Measurements from ENCODE around the gene DIPK2B. TPM values are rescaled to one million over a fixed set of nuclear protein-coding genes. Genes with fewer than 3 reads are reported as not detected.

Gene DIPK2B
- polyA plus RNA-seq, 2 of the 4 experiments (the other 2 are of a cell fraction): not detected

DNA sequence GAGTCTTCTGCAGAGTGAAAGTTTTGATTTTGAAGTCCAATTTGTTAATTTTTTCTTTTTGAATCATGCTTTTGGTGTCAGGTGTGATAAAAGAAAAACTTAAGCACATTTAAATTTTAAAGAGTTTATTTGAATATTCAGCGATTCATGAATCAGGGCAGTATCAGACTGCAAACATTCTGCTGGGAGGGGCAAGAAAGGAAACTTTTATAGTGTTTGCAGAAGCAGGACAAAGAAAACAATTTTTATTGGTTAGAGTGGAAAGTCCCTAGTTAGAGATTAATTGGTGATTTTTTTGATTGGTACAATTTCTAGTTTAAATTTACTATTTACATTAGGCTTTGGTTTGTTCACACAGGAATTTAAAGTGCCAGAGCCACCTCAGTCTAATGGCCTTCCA is 1.5 kb upstream of the DIPK2B start:
- POLR2A ChIA-PET: no interaction called here

DNA sequence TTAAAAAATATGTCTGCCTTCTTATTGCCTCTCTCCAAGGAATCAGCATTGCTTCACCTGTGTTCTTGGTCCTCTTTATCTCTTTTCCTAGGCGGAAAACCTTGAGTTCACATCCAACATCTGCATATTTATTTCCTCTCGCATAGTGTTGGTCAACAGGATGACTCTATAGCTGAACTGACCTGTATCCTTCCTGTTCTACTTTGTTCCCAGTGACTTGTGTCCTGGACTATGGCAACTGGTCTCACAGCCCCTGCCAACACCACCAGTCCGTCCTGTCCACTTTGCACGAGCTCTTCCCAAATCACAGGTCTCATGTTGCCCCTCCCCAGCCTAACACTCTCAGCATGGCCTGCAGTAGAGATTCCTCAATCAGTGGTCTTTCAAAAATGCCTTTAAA is 2.0 kb downstream of the DIPK2B start:
- FAIRE-seq: peak; percentile 77
- no peak overlapping the region for H3K27ac ChIP-seq
- CTCF ChIA-PET: interaction anchor here (0.6 to 5.1 kb wide), 2 partner anchors 12 to 26 kb away, joined by 3 to 24 read pairs; no protein-coding TSS in a partner anchor

More for the DNA sequence above, 1.5 kb upstream of the DIPK2B start:
- no peaks in the 10 kb centered on the region for H3K4me1 ChIP-seq
- no peak for DNase-seq (ENCODE audit: low read depth in 1 of 2, low spot score in 1 of 2)
- H3K4me3 ChIP-seq: no peak overlapping the region
- ATAC-seq: no peak
- no peak overlapping the region for H3K27ac ChIP-seq
- TF ChIP-seq KDM1A (IDR thresholded peaks at IDR 0.05; ENCODE audit: low read depth) (no peak), NR3C1 (IDR thresholded peaks at IDR 0.05) (no peak), MAZ (IDR thresholded peaks at IDR 0.05; ENCODE audit: borderline replicate concordance, low read depth, low read length) (no peak)
- no peaks in the 10 kb centered on the region; the same call in 2 of the 3 replicates for H3K9me3 ChIP-seq
- 33% methylated on average over 1 of the region's 1 CpG for WGBS (ENCODE audit: missing lambda C conversion rate)
- peak; percentile 68 for FAIRE-seq
- CTCF ChIA-PET: interaction anchor here (5.1 kb wide), 1 partner anchor 15 kb away, joined by 24 read pairs; no protein-coding TSS in a partner anchor
- no peak overlapping the region; the same call in 2 of the 3 replicates for H3K4me2 ChIP-seq

DNA sequence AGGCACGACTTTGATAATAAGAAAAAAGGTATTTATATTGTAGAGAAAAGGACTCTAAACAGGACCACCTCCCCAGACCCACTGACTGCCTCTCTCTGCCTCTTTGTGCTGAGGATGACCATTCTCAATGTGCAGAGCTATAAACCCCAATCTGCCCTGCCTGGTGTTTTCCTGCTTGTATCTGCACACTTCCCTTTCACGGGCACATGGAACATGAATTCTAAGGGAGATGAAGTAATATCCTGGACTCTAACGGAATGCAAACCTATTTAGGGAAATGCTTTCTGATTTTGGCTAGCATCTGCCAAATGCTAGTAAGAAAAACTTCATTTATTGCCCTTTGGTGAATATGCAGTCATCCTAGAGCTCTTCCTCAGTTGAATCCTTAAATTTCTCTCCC is 2.4 kb downstream of the DIPK2B start:
- Histone ChIP-seq H3K4me3 (no peak overlapping the region), H3K4me1 (no peaks in the 10 kb centered on the region), H3K27ac (no peak overlapping the region), H3K9me3 (no peaks in the 10 kb centered on the region), H3K4me2 (no peak overlapping the region)
- 63% methylated on average over 3 of the region's 3 CpGs for WGBS (ENCODE audit: missing lambda C conversion rate)
- FAIRE-seq (no peak), DNase-seq (ENCODE audit: low read depth in 1 of 2, low spot score in 1 of 2) (no peak), ATAC-seq (no peak)
- ChIA-PET CTCF (interaction anchor here (0.6 to 5.1 kb wide), 2 partner anchors 11 to 26 kb away, joined by 3 to 24 read pairs; no protein-coding TSS in a partner anchor), POLR2A (no interaction called here)
- TF ChIP-seq MAFK (IDR thresholded peaks at IDR 0.05; ENCODE audit: partially characterized antibody) (no peak), SMC3 (IDR thresholded peaks at IDR 0.05) (no peak), EP300 (IDR thresholded peaks at IDR 0.05) (no peak), JUNB (IDR thresholded peaks at IDR 0.05) (no peak), NFE2L2 (conservative IDR thresholded peaks at IDR 0.05; ENCODE audit: low read length) (no peak), KDM1A (IDR thresholded peaks at IDR 0.05; ENCODE audit: low read depth) (no peak), EHF (CRISPR knock-in tag; IDR thresholded peaks at IDR 0.05) (no peak), NR3C1 (IDR thresholded peaks at IDR 0.05) (no peak), RCOR1 (IDR thresholded peaks at IDR 0.05; ENCODE audit: low read depth, low read length) (no peak)

More for the DNA sequence above, 2.0 kb downstream of the DIPK2B start:
- H3K9me3 ChIP-seq: no peaks in the 10 kb centered on the region
- 90% methylated on average over 4 of the region's 4 CpGs for WGBS (ENCODE audit: missing lambda C conversion rate)
- no peak overlapping the region for H3K4me3 ChIP-seq
- H3K4me1 ChIP-seq: no peaks in the 10 kb centered on the region
- H3K4me2 ChIP-seq: no peak overlapping the region
- POLR2A ChIA-PET: no interaction called here
- no peak for DNase-seq (ENCODE audit: low read depth in 1 of 2, low spot score in 1 of 2)
- TF ChIP-seq, protein P1, sequence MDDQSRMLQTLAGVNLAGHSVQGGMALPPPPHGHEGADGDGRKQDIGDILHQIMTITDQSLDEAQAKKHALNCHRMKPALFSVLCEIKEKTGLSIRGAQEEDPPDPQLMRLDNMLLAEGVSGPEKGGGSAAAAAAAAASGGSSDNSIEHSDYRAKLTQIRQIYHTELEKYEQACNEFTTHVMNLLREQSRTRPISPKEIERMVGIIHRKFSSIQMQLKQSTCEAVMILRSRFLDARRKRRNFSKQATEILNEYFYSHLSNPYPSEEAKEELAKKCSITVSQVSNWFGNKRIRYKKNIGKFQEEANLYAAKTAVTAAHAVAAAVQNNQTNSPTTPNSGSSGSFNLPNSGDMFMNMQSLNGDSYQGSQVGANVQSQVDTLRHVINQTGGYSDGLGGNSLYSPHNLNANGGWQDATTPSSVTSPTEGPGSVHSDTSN (IDR thresholded peaks at IDR 0.05): no peak
- TF ChIP-seq, protein P2, sequence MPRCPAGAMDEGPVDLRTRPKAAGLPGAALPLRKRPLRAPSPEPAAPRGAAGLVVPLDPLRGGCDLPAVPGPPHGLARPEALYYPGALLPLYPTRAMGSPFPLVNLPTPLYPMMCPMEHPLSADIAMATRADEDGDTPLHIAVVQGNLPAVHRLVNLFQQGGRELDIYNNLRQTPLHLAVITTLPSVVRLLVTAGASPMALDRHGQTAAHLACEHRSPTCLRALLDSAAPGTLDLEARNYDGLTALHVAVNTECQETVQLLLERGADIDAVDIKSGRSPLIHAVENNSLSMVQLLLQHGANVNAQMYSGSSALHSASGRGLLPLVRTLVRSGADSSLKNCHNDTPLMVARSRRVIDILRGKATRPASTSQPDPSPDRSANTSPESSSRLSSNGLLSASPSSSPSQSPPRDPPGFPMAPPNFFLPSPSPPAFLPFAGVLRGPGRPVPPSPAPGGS (IDR thresholded peaks at IDR 0.05): no peak
- TF ChIP-seq PHF8 (IDR thresholded peaks at IDR 0.05; ENCODE audit: borderline replicate concordance, low read depth) (no peak), EHF (CRISPR knock-in tag; IDR thresholded peaks at IDR 0.05) (no peak), RAD21 (conservative IDR thresholded peaks at IDR 0.05 in 1 of 2, IDR thresholded peaks at IDR 0.05 in 1 of 2) (no peak), POLR2A (IDR thresholded peaks at IDR 0.05; ENCODE audit: low read length) (no peak), CEBPB (IDR thresholded peaks at IDR 0.05) (no peak), SMC3 (IDR thresholded peaks at IDR 0.05) (no peak), HOXB5 (CRISPR knock-in tag; IDR thresholded peaks at IDR 0.05) (no peak), JUN (IDR thresholded peaks at IDR 0.05) (no peak), HDAC2 (IDR thresholded peaks at IDR 0.05) (no peak), FOSL2 (IDR thresholded peaks at IDR 0.05) (no peak), FOSL2 (CRISPR knock-in tag; IDR thresholded peaks at IDR 0.05) (no peak), MYC (IDR thresholded peaks at IDR 0.05; ENCODE audit: borderline replicate concordance, low read length) (no peak), SREBF2 (IDR thresholded peaks at IDR 0.05) (no peak)
- TF ChIP-seq, protein P3, sequence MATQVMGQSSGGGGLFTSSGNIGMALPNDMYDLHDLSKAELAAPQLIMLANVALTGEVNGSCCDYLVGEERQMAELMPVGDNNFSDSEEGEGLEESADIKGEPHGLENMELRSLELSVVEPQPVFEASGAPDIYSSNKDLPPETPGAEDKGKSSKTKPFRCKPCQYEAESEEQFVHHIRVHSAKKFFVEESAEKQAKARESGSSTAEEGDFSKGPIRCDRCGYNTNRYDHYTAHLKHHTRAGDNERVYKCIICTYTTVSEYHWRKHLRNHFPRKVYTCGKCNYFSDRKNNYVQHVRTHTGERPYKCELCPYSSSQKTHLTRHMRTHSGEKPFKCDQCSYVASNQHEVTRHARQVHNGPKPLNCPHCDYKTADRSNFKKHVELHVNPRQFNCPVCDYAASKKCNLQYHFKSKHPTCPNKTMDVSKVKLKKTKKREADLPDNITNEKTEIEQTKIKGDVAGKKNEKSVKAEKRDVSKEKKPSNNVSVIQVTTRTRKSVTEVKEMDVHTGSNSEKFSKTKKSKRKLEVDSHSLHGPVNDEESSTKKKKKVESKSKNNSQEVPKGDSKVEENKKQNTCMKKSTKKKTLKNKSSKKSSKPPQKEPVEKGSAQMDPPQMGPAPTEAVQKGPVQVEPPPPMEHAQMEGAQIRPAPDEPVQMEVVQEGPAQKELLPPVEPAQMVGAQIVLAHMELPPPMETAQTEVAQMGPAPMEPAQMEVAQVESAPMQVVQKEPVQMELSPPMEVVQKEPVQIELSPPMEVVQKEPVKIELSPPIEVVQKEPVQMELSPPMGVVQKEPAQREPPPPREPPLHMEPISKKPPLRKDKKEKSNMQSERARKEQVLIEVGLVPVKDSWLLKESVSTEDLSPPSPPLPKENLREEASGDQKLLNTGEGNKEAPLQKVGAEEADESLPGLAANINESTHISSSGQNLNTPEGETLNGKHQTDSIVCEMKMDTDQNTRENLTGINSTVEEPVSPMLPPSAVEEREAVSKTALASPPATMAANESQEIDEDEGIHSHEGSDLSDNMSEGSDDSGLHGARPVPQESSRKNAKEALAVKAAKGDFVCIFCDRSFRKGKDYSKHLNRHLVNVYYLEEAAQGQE (IDR thresholded peaks at IDR 0.05): no peak
- no peak for ATAC-seq
